Mesenchymal stem cell (in vitro differentiated cells and primary cell): ENCODE measurements around the gene OTOS.

ENCODE experiments used
- DNase-seq: peaks from one replicate; pipeline ENCODE4 v3.0.0-alpha.2; 2013
- H2AFZ ChIP-seq: one replicate; pipeline ENCODE4 v1.6.1; 2013; ENCODE audit warnings: low read depth, mild to moderate bottlenecking, control low read depth, inconsistent platforms, low read length, moderate library complexity
- H2AK5ac ChIP-seq: 2 replicates; pipeline ENCODE4 v1.6.1; 2013; ENCODE audit warnings: low read length, moderate library complexity, mild to moderate bottlenecking, inconsistent platforms; ENCODE audit not compliant: severe bottlenecking
- H2BK120ac ChIP-seq: one replicate; pipeline ENCODE4 v1.6.1; 2013; ENCODE audit warnings: low read depth, mild to moderate bottlenecking, inconsistent platforms, low read length, moderate library complexity
- H2BK12ac ChIP-seq, 2 experiments: one replicate each; pipeline ENCODE4 v1.6.1; 2013; ENCODE audit warnings: inconsistent platforms in 2 of 2, low read length in 2 of 2, mild to moderate bottlenecking in 2 of 2, moderate library complexity in 2 of 2, control low read depth in 1 of 2
- H2BK15ac ChIP-seq: one replicate; pipeline ENCODE4 v1.6.1; 2013; ENCODE audit warnings: mild to moderate bottlenecking, low read depth, inconsistent platforms; ENCODE audit not compliant: poor library complexity, severe bottlenecking
- H2BK5ac ChIP-seq: 2 replicates; pipeline ENCODE4 v1.6.1; 2013; ENCODE audit warnings: low read depth, mild to moderate bottlenecking, low read length, control low read depth, inconsistent platforms; ENCODE audit not compliant: poor library complexity, severe bottlenecking
- H3K14ac ChIP-seq, 2 experiments: one replicate each; pipeline ENCODE4 v1.6.1; 2013; ENCODE audit warnings: inconsistent platforms in 2 of 2, low read length in 2 of 2, control low read depth in 1 of 2, mild to moderate bottlenecking in 1 of 2, moderate library complexity in 1 of 2
- H3K18ac ChIP-seq, 2 experiments: one replicate each; pipeline ENCODE4 v1.6.1; 2013; ENCODE audit warnings: inconsistent platforms in 2 of 2, low read length in 2 of 2, control low read depth in 1 of 2, low read depth in 1 of 2, mild to moderate bottlenecking in 1 of 2
- H3K23ac ChIP-seq, 2 experiments: one replicate each; pipeline ENCODE4 v1.6.1; 2013; ENCODE audit warnings: inconsistent platforms in 2 of 2, low read length in 2 of 2, mild to moderate bottlenecking in 2 of 2, moderate library complexity in 2 of 2, control low read depth in 1 of 2
- H3K27ac ChIP-seq: 2 replicates; pipeline ENCODE4 v1.5.1; 2013; ENCODE audit warnings: mild to moderate bottlenecking, moderate library complexity, low read length, control low read depth, inconsistent platforms; ENCODE audit not compliant: poor library complexity, severe bottlenecking
- H3K27me3 ChIP-seq, 2 experiments: 2 replicates each; pipeline versions ENCODE4 v1.6.1 to v1.7.0; 2013; ENCODE audit warnings: low read length in 2 of 2, mild to moderate bottlenecking in 2 of 2, moderate library complexity in 2 of 2, control low read depth in 1 of 2, inconsistent platforms in 1 of 2; ENCODE audit not compliant: control insufficient read depth in 1 of 2, insufficient read depth in 1 of 2
- H3K36me3 ChIP-seq, 2 experiments: 2 replicates each; pipeline versions ENCODE4 v1.6.1 to v1.7.0; 2013; ENCODE audit warnings: low read length in 2 of 2, control low read depth in 1 of 2, inconsistent platforms in 1 of 2, low read depth in 1 of 2, mild to moderate bottlenecking in 1 of 2; ENCODE audit not compliant: insufficient read depth in 2 of 2, control insufficient read depth in 1 of 2
- H3K4ac ChIP-seq, 2 experiments: one replicate each; pipeline ENCODE4 v1.6.1; 2013; ENCODE audit warnings: inconsistent platforms in 2 of 2, low read length in 2 of 2, mild to moderate bottlenecking in 2 of 2, moderate library complexity in 2 of 2, control low read depth in 1 of 2, low read depth in 1 of 2
- H3K4me1 ChIP-seq: 2 replicates; pipeline ENCODE4 v1.6.1; 2013; ENCODE audit warnings: low read depth, low read length, control low read depth; ENCODE audit not compliant: control insufficient read depth, insufficient read depth
- H3K4me2 ChIP-seq: 2 replicates; pipeline ENCODE4 v1.6.1; 2013; ENCODE audit warnings: low read length, mild to moderate bottlenecking, inconsistent platforms; ENCODE audit not compliant: poor library complexity, severe bottlenecking
- H3K4me3 ChIP-seq, 2 experiments: 2 replicates each; pipeline versions ENCODE4 v1.5.1 to v1.7.0; 2013; ENCODE audit warnings: low read length in 2 of 2, mild to moderate bottlenecking in 2 of 2, control low read depth in 1 of 2, low read depth in 1 of 2; ENCODE audit not compliant: insufficient read depth in 1 of 2
- H3K79me1 ChIP-seq: replicated peaks from 2 replicates; pipeline ENCODE4 v1.6.1; 2013; ENCODE audit warnings: mild to moderate bottlenecking, control low read depth, low read length, inconsistent platforms; ENCODE audit not compliant: poor library complexity, severe bottlenecking
- H3K9ac ChIP-seq: 2 replicates; pipeline ENCODE4 v1.7.0; 2013; ENCODE audit warnings: mild to moderate bottlenecking, low read length, moderate library complexity
- H3K9me3 ChIP-seq: 2 replicates; pipeline ENCODE4 v1.7.0; 2013; ENCODE audit warnings: mild to moderate bottlenecking, low read length; ENCODE audit not compliant: control insufficient read depth
- H4K8ac ChIP-seq: one replicate; pipeline ENCODE4 v1.6.1; 2013; ENCODE audit warnings: inconsistent platforms, mild to moderate bottlenecking, low read length, moderate library complexity
- H4K91ac ChIP-seq: one replicate; pipeline ENCODE4 v1.6.1; 2013; ENCODE audit warnings: mild to moderate bottlenecking, low read length, inconsistent platforms
- WGBS: methylation state at CpG from one replicate; pipeline ENCODE4 v1.1.7; 2013; ENCODE audit warnings: mixed read lengths; 5-methylcytosine and 5-hydroxymethylcytosine counted together

Gene OTOS

GRCh38 chr2:240157147-240157470 lies 16.7 kb upstream of the OTOS start:
- no peak overlapping the region for H3K4me3 ChIP-seq
- no peak overlapping the region for H2BK120ac ChIP-seq
- no peak overlapping the region for H2AK5ac ChIP-seq
- no peak overlapping the region for H3K4ac ChIP-seq
- peaks cover 5 to 60% of the 10 kb centered on the region in 2 experiments for H3K27me3 ChIP-seq
- H4K91ac ChIP-seq, result no peak overlapping the region
- H3K79me1 ChIP-seq, result no peaks in the 10 kb centered on the region
- H3K9ac ChIP-seq, result no peak overlapping the region
- no peak overlapping the region for H2BK15ac ChIP-seq
- no peak overlapping the region for H3K27ac ChIP-seq
- no peak overlapping the region for H3K4me2 ChIP-seq
- no peak overlapping the region for H4K8ac ChIP-seq
- H2BK12ac ChIP-seq, result no peak overlapping the region
- peaks cover 1% of the 10 kb centered on the region for H3K4me1 ChIP-seq
- H2BK5ac ChIP-seq, result no peak overlapping the region
- no peak overlapping the region for H2AFZ ChIP-seq
- DNase-seq, result no peak
- H3K9me3 ChIP-seq, result peaks cover 12% of the 10 kb centered on the region
- 93% methylated on average over 5 of the region's 5 CpGs for WGBS
- H3K14ac ChIP-seq, result no peak overlapping the region
- H3K36me3 ChIP-seq, result no peaks in the 10 kb centered on the region
- H3K23ac ChIP-seq, result no peak overlapping the region
- no peak overlapping the region for H3K18ac ChIP-seq

- H3K4ac ChIP-seq, result no peak overlapping the region
- H3K27ac ChIP-seq, result no peak overlapping the region
- no peak overlapping the region for H2AFZ ChIP-seq
- no peak overlapping the region for H2BK120ac ChIP-seq
- H3K18ac ChIP-seq, result no peak overlapping the region
- H3K14ac ChIP-seq, result no peak overlapping the region
- H3K27me3 ChIP-seq, result peaks cover 6 to 65% of the 10 kb centered on the region in 2 experiments
- DNase-seq, result no peak
- H3K4me3 ChIP-seq, result no peak overlapping the region
- H3K23ac ChIP-seq, result no peak overlapping the region
- no peak overlapping the region for H4K91ac ChIP-seq
- no peaks in the 10 kb centered on the region for H3K79me1 ChIP-seq
- H2BK15ac ChIP-seq, result no peak overlapping the region
- no peaks in the 10 kb centered on the region for H3K36me3 ChIP-seq
- no peak overlapping the region for H2BK12ac ChIP-seq
- no peak overlapping the region for H4K8ac ChIP-seq
- no peak overlapping the region for H3K9ac ChIP-seq
- H3K4me1 ChIP-seq, result peaks cover 1% of the 10 kb centered on the region
- no peak overlapping the region for H2BK5ac ChIP-seq
- no peak overlapping the region for H2AK5ac ChIP-seq
- WGBS, result 89% methylated on average over 29 of the region's 29 CpGs
- no peak overlapping the region for H3K4me2 ChIP-seq
- peaks cover 12% of the 10 kb centered on the region for H3K9me3 ChIP-seq
These were observed 16.1 kb upstream of the OTOS start for GRCh38 chr2:240156435-240157146.

- peaks cover 11 to 70% of the 10 kb centered on the region in 2 experiments for H3K27me3 ChIP-seq
- no peak overlapping the region for H3K4ac ChIP-seq
- H3K4me3 ChIP-seq, result no peak overlapping the region
- no peak overlapping the region for H3K18ac ChIP-seq
- no peak overlapping the region for H3K4me2 ChIP-seq
- H3K9me3 ChIP-seq, result peaks cover 12% of the 10 kb centered on the region
- WGBS, result 87% methylated on average over 10 of the region's 13 CpGs
- no peak overlapping the region for H4K8ac ChIP-seq
- H2AFZ ChIP-seq, result no peak overlapping the region
- H3K4me1 ChIP-seq, result no peaks in the 10 kb centered on the region
- H3K14ac ChIP-seq, result no peak overlapping the region
- H2BK5ac ChIP-seq, result no peak overlapping the region
- H4K91ac ChIP-seq, result no peak overlapping the region
- H2BK12ac ChIP-seq, result no peak overlapping the region
- no peak overlapping the region for H2AK5ac ChIP-seq
- DNase-seq, result no peak
- H3K23ac ChIP-seq, result no peak overlapping the region
- no peak overlapping the region for H2BK120ac ChIP-seq
- H2BK15ac ChIP-seq, result no peak overlapping the region
- H3K27ac ChIP-seq, result no peak overlapping the region
- H3K36me3 ChIP-seq, result no peaks in the 10 kb centered on the region
- H3K79me1 ChIP-seq, result no peaks in the 10 kb centered on the region
- H3K9ac ChIP-seq, result no peak overlapping the region
These were observed 15.4 kb upstream of the OTOS start for GRCh38 chr2:240155745-240156390.

DNA sequence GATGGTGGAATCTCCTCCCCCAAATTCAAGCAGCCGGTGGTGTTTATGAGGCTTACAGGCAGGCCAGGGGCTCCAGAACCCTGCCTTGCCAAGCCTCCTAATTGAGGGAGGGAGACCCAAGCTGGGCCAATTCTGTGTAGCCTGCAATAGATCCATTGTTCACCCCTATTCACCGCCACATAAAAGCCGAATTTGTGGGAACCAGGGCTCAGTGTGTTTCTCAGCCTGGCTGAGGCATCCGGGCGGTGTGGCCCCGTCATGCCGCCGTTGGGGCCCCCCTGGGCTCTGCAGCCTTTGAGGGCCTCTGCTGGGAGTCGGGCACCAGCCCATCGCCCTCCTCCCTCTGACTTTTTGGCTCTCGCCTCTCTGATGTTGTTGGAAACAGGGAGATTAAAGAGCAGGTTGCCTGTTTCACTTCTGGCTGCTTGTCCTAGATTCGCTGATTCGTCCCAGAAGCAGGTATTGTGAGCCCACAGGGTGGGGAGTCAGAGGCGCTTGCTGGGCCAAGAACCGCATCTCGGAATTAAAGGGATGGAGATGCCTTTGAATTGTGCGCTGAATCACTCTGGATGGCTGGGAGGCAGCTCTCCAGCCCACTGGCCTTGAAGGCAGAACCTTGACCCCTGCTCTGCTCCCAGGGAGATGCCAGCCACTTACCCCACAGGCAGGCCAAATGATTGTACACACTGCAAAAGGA lies 14.7 kb upstream of the OTOS start:
- H3K4me2 ChIP-seq, result no peak overlapping the region
- no peak overlapping the region for H3K9ac ChIP-seq
- WGBS, result 84% methylated on average over 17 of the region's 17 CpGs
- no peak overlapping the region for H3K23ac ChIP-seq
- no peaks in the 10 kb centered on the region for H3K36me3 ChIP-seq
- H3K14ac ChIP-seq, result no peak overlapping the region
- no peak for DNase-seq
- no peak overlapping the region for H2BK12ac ChIP-seq
- peaks cover 12% of the 10 kb centered on the region for H3K9me3 ChIP-seq
- no peak overlapping the region for H4K8ac ChIP-seq
- no peaks in the 10 kb centered on the region for H3K4me1 ChIP-seq
- no peak overlapping the region for H2AK5ac ChIP-seq
- H3K27me3 ChIP-seq, result peaks cover 11 to 71% of the 10 kb centered on the region in 2 experiments
- no peak overlapping the region for H4K91ac ChIP-seq
- no peak overlapping the region for H2BK5ac ChIP-seq
- no peaks in the 10 kb centered on the region for H3K79me1 ChIP-seq
- H3K4me3 ChIP-seq, result no peak overlapping the region
- H2BK120ac ChIP-seq, result no peak overlapping the region
- no peak overlapping the region for H2BK15ac ChIP-seq
- H3K4ac ChIP-seq, result no peak overlapping the region
- H2AFZ ChIP-seq, result no peak overlapping the region
- no peak overlapping the region for H3K18ac ChIP-seq
- H3K27ac ChIP-seq, result no peak overlapping the region
